GM19351 (cell line): ENCODE data around the gene FAM163B.
"Not testable (repeated sequence)": the region's sequence is repeated elsewhere in the genome, so short reads cannot be mapped to it uniquely, and the experiment has no call there.

ENCODE experiments used
- ATAC-seq: cut with Tn5 transposase; IDR thresholded peaks from one replicate; pipeline ENCODE4 v1.9.1; 2021; ENCODE audit warnings: mild to moderate bottlenecking, moderate library complexity; ENCODE audit not compliant: unreplicated experiment

The FAM163B gene

DNA sequence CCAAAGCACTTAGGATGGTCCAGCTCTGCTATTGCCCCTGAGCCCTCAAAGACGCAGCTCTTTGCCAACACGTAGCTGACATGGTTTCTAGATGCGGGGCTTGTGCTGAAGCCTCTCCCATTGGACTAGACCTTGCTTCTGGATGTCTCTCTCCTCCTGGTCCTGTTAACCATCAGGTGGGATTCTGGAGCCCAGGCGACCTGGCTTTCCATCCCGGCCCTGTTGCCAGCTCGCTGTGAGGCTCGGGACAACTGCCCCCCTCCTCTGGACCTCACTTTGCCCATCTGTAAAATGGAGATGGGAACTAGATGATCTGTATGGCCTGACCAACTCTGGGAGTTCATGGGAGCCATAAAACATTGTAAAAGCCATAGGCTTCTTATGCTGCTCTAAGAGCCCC, 31.0 kb upstream of the FAM163B start:
- ATAC-seq, result no peak

DNA sequence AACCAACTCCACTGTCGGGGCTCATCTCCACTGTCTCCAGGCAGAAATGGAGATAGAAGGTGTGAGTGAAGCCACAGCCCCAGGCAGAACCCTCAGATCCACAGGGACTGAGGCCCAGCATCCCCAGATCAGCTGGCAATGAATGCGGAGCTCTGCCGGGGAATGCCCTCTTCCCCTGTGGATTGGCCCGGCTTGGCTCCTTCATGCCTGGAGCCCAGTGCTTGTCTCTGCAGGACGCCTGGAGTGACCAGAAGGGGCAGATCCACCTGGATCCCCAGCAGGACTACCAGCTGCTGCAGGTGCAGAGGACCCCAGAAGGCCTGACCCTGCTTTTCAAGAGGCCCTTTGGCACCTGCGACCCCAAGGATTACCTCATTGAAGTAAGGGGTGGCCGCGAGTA, 30.4 kb upstream of the FAM163B start:
- no peak for ATAC-seq

DNA sequence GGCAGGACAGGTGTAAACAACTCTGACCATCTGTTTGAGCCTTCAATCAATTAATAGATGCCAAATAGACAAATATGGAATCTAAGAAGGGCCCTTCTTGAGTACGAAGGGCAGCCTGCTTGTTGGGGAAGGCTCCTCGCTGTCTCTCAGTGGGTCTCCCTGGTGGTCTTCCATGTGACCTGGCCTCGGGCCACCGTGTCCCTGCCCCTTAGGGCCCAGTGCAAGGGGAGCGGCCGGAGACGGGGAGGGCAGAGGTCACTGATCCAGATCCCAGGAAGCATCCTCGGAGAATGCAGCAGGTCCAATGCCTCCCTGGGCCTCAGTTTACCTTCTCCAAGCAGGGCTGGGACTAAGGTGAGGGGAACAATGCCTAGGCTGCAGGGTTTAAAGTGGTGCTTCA, 29.5 kb upstream of the FAM163B start:
- ATAC-seq, result no peak

DNA sequence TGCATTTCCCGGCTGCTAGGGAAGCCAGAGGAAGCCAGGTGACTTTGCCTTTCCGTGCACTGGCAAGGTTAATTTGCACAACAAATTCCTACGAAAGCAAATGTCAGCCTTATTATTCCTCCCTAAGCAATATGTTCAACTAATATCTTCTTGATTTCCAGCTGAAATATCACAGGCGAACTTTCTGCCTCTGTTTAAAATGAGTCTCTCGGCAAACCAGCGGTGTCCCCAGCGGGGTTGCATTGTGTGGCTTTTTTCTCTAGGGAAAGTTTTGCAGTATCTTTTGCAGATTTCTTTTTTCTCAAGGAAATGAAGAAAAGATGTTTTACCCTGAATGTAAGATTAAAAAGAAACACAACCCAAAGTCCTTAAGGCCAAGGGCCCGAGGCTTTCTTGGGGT, 28.9 kb upstream of the FAM163B start:
- ATAC-seq, result no peak

DNA sequence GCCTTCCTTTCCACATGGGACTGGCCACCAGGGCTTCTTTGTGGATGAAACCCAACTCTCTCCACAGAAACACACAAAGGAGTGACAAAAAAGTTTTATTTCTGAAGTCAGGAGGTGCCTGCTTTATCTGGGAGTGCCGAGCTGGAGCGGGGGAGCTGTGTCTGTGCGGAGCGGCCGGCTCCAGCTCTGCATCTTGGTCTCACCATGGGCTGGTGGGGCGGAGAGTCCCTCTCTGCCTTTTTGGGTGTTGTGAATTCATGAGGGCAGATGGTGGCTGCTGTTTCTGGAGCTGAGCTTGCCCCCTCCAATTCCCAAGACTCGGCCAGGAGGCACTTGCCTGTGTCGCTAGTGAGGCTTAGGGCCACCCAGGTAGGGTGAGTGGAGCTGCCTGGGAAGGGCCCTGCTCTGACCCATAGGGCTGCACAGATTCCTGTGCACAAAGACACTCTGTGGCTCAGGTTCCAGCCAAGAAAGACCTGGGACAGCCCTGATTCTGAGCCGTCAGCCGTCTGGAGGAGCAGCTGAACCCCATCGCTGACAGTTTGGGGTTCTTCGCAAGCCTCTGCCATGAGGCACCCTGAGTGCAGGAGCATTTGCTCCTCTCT, 28.4 kb upstream of the FAM163B start:
- no peak for ATAC-seq

DNA sequence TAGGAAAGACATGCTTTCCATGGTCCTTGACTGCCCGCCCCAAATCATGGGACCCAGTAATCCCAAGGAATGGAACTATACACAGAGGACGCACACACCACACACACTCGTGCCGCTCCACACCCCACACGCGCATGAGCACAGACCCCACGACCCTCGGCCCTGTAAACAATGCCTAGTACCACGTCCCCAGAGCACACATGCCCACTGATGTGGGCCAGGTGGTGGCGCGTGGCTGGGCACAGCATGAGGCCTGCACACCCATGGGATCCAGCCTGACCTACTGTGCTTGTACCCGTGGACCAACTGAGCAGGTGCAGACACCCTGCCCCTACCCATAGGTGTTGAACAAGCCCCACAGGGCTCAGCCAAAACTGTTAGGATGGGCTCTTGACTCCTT, 27.7 kb upstream of the FAM163B start:
- no peak for ATAC-seq

DNA sequence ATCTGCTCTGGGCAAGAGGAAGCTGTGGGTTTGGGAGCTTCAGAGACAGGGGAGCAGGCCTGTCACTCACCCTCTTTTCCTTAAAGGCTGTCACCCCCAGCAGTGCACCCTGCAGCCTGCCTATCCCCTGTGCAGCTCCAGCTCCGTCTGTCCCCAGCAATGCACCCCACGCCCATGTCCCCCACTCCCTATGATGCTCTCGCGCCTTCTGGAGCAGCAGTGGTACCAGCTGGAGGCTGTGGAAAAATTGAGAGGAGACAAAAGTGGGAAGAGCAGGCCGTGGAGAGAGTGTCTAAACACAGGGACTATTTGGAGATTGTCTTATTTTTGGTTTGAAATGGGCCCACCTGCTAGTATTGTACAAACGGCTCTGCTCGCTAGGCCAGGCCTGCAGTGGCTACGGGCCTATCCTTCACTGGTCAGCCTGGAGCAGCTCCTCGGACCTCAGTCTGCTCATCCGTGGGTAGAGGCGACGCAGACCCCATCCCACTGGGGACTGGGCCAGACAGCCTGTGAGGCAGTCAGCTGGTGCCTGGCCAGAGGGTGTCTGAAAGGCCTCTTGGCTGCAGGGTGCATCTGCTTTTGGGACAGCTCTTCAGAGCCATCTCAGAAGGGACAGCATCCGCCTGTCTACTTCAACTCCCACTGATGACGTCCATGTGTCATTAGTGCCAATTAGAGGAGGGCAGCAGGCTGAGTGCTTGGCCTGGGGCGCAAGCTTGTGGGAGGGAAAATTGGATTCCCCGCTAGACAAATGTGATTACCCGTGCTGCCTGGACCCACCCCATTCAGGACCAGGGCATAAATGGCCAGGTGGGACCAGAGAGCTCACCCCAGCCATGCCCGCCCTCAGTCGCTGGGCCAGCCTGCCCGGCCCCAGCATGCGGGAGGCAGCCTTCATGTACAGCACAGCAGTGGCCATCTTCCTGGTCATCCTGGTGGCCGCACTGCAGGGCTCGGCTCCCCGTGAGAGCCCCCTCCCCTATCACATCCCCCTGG, 26.6 kb upstream of the FAM163B start, which contains the start of gene DBH:
Gene DBH, plus strand, starts transcription at position 831 of the 999 bp plus-strand sequence. Its CDS starts 9 bp downstream, at position 840.
- ATAC-seq, result no peak

DNA sequence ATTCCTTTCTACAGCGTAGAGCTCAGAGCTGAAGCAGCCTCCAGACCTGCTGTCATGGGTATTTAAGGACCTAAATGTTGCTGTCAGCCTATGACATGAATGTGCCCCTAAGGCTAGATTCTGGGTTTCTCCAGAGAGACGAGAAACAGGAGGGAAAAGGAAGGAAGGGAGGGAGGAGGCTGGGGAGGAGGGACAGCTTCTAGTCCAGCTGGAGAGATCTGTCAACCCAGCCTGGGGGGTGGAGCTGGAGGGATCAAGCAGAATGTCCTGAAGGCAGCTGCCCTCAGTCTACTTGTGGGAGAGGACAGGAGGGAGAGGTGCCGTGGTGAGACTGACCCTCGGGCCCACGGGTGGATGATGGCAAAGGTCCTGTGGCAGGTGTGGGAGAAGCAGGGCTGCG, 25.9 kb upstream of the FAM163B start:
- ATAC-seq, result no peak

DNA sequence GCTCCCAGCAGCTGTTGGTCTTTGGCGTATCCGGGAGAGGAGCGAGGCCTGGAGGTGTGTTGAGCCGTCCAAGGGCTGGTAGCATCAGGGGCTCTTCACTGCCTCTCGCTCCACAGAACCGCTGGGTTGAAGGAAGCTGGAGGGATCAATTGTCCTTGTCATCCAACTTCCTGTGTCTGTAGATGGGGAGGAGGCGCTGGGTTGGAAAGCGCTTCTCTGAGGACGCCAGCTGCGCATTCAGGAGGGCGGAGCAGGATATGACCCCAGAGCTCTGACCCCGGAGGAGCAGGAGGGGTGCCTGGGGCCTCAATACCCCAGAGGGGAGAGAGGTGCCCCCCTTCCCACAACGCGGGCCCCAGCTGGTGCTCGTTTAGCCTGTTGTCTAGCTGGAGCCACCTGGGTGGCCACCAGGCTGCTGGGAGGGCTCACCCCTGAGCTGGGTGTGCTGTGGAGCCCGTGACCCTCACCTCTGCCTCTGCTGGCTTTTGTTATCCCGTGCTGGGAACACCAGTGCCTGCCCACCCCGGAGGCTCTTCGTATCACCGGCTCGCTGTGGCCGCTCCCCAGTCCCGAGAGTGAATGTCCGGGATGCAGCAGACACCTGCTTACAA, 25.0 kb upstream of the FAM163B start:
- no peak for ATAC-seq

DNA sequence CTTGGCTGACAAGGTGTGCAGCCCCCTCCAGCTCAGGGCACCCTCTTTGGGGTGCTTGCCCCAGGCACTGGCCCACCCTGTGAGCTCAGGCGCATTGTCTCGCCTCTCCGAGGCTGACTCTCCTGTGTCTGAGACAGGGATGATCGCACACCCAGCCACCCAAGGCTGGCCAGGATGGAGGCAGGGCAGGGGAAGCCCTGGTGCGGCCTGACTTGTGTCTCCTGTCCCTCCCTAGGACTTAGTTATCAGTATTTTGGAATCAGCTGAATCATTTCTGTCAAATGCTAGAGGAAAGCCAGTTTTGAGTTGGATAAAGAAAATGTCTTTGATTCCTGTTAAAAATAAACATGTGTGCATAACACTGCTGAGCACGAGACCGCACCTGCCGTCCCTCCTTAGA, 24.5 kb upstream of the FAM163B start:
- ATAC-seq, result no peak

DNA sequence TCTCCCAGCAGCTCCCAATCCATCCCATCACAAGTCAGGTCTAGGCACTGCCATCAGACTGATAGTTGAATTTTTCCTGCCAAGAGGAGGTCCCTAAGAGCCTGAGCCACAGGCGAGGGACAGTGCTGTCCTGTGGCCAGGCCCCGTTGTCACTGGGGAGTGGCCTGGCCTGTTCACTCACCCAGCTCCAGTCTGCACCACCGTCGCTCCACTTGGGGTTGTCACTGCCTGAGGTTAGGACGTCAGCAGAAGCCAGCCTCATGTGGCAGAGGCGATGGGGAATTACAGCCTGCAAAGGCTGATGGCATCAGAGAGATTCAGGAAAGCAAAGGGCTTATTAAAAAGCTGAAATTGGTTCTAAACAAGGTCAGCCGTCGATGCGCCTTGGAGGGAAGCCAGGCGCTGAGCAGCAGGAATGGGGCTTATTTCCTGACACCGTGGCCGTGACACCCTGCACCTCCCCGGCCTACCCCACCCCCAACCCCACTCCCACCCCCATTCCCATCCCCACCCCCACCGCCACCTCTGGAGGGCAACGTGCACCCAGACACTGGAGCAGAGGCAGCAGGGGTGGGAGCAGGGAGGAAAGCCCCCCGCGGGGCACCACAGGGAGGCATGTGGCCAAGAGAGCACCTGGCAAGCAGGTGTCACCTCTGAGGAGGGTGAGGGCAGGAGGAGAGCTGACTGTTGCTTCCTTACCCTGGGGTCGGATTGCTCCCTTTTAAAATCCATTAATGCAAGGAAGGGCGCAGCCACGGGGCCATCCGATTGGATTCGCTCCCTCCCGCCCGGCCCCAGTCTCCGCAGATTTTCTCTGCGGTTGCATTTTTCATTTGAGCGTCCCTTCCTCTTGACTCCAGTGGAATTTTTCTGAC, 23.9 kb upstream of the FAM163B start:
- no peak for ATAC-seq

DNA sequence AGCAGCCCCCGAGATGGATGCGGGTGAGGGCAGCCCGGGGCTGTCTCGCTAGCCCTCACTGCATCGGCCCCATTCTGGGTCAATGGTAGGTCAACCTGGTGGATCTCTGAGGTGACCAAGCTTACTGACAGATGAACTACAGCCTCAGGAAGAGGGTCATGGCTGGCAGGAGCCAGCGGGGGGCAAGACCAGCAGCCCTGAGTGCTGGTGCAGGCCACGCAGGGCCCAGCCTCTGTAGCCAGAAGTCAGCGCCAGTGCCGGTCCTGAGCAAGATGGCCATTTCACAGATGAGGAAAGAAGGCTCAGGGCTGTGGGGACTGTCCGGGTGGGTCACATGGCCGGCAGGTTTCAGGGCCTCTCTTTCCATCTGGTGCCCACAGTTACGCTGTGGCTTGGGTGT, 21.9 kb upstream of the FAM163B start:
- no peak for ATAC-seq

DNA sequence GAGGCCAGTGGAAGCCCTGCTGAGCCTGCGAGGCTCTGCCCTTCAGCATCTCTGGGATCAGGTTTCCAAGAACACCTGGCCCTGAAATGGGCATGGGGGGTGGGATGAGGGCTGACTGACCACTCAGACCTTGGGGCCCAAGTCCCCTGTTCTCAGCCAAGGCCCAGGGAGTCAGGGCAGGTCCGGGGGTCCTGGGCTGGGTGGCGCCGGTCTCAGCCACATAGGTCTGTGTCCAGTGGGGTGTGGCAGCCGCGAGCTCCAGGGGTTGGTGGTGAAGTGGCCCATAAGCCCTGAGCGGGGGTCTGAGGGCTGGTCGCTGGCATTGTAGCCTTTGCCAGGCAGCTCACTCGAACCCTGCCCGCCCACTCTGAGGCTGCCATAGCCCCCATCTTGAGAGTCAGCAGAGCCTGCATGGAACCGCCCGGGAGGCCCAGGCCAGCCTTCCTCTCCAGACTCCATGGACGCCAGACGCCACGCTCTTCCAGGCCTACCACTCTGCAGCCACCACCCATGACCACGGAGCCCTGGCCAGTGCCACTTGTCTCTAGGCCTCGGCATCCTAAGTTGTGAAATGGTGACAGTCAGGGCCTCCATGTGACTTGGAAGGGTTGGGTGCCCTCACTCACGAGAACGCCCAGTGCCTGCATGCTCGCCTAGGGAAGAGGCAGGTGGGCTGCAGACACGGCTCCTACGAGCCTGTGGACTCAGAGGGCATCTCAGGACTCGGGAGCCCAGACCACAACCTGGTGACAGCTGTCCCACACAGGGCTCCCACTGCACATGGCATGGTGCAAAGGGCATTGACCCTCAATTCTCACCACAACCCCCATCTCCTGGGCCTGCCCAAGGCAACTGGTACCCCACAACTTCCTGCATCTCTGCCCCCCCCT, 20.3 kb upstream of the FAM163B start:
- ATAC-seq, result no peak

DNA sequence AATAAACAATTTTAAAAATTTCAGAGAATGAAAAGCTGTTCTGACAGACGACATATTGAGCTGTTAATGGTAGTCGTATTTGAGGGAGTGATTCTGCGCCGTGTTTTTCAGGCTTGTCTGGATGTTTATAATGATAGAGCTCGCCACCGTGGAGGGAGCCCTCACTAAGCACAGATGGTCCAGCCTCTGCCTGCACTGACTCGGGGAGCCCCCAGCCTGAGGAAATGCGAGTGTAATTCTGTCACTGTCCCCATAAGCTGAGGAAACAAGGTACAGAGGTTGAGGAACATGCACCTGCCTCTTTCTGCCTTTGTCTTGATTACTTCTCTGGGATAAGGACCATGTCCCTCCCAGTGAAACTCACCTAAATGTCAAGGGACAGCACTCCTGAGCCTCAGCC, 19.6 kb upstream of the FAM163B start:
- ATAC-seq, result no peak

DNA sequence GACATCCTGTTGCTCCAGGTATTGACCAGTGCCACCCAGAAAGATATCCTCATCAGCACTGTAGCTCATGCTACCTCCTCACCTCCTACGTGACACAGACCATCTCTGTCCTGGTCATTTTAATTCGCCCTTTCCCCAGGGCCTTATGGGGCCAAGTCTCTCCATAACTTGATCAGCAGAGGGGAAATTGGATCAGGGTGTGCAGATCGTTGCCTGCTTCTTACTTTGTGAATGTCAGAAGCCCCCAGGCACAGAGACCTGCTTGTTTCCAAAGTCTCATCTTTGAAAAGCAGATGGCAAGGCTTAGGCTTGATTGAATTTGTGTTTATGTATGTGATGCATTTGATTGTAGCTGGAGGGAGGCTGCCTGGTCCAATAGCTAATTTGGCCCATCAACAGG, 18.2 kb upstream of the FAM163B start:
- ATAC-seq, result no peak

DNA sequence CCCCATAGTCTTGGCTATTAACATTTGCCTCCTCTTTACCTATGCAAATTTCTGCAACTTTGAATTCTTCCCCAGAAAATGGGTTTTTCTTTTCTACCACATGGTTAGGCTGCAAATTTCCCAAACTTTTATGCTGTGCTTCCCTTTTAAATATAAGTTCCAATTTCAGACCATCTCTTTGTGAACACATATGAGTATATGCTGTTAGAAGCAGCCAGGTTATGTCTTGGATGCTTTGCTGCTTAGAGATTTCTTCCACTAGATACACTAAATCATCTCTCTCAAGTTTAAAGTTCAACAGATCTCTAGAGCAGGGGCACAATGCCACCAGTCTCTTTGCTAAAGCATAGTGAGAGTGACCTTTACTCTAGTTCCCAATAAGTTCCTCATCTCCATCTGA, 16.8 kb upstream of the FAM163B start:
- ATAC-seq, result not testable (repeated sequence)

DNA sequence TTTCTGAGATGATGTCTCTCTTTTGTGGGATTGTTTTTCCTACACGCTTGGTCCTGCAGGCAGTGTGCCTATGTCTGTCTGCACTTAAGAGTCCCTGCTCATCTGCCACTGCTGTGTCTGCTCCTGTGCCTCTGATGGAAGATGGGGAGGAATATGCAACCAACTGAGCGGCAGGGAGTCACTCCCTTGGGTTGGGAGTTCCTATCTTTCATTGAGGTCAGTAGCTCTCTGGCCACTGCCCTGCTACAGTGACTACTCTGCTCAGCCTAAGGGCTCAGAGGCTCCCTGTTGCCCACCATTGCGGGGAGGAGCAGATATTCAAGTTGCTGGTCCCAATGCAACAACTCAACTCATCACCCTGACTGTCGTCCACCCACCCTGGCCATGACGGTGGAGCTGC, 13.4 kb upstream of the FAM163B start:
- no peak for ATAC-seq

DNA sequence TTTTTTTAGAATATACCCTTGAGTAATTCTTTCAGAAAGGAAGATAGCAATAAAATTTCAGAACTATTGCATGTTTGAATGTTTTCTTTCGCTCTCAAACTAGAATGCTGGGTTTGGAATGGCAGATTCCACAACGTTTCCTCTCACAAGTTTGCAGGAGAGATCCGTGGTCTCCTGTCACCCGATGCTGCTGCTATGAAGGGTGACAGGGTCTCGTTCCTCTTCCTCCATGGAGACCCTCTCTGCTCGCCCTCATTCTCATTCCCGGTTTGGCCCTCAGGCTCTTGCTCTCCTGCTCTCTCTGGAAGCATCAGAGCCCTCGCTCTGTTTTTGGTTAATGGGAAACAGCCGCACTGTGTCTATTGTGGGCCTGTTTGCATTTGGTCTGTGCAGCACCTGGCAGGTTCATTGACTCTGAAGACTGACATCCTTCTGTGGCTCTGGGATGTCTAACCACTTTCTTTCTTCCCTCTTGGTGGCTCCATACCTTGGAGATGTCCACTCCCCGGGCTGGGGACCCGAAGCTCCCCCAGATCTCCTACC, 12.6 kb upstream of the FAM163B start:
- ATAC-seq, result no peak

DNA sequence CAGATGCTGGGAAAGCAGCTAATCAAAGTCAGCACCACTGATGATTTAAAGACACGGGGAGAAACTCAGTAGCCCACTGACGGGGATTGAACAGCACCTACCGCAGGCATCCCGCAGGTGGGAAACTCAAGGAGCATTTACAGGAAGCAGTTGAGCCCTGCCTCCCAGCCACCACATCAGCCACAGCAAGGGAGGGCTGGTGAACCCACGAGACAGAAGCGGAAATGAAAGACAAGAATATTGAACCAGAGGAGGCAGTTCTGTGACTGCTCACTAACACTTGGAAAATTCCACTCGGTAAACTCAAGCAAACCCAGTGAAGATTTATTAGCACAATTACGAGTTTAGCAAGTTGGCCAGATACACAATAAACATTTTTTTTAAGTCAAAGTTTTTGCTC, 10.6 kb upstream of the FAM163B start:
- no peak for ATAC-seq

DNA sequence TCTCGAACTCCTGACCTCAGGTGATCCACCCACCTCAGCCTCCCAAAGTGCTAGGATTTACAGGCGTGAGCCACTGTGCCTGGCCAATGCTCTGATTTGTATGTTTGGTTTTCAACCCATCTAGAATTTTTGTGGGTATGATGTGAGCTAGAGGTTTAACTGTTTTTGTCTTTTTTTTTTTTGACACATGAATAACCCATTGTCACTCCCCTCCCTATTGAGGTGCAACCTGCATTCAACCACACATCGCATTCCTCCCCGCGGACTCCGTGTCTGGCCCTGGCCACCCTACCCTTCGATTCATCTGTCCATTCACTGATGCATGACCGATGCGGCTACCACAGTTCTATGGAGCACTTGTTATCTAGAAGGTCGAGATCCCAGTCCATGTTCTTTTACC, 9.5 kb upstream of the FAM163B start:
- no peak for ATAC-seq
